H1 (cell line): Measurements from ENCODE around the gene HIPK2. TPM values are rescaled to one million over a fixed set of nuclear protein-coding genes. Genes with fewer than 3 reads are reported as not detected.

Experiments
- CTCF ChIA-PET: fragments of 300-600 bp; sonication (Branson Sonifier 250); formaldehyde crosslinking; loops from one replicate; lab custom pipeline; 2021; ENCODE audit not compliant: partially characterized antibody; lab: Charles Lee
- POLR2A ChIA-PET: fragments of 300-600 bp; sonication (Branson Sonifier 250); formaldehyde crosslinking; loops from one replicate; lab custom pipeline; 2021; ENCODE audit warnings: inconsistent platforms; ENCODE audit not compliant: partially characterized antibody; lab: Charles Lee
- DNase-seq, 2 experiments: peaks; one replicate each; pipeline versions ENCODE4 v3.0.0 to v3.0.0-alpha.2; 2010 to 2022; ENCODE audit warnings: low spot score in 2 of 2, low read depth in 1 of 2, mixed read lengths in 1 of 2
- FAIRE-seq: peaks from 2 replicates; lab custom pipeline; 2011; peaks lifted over from hg19 to GRCh38; lab: Jason Lieb, UNC
- H2AFZ ChIP-seq: 2 replicates; pipeline ENCODE4 v1.8.1; 2012; ENCODE audit warnings: low read length, inconsistent platforms
- H2AK5ac ChIP-seq: 2 replicates; pipeline ENCODE4 v1.6.1; 2013; ENCODE audit warnings: low read depth, low read length
- H2BK120ac ChIP-seq: replicated peaks from 2 replicates; pipeline ENCODE3; 2013; ENCODE audit warnings: low read depth, low read length, inconsistent platforms
- H2BK12ac ChIP-seq: 2 replicates; pipeline ENCODE4 v1.6.1; 2013; ENCODE audit warnings: low read depth, low read length
- H2BK15ac ChIP-seq: 2 replicates; pipeline ENCODE4 v1.6.1; 2013; ENCODE audit warnings: low read length
- H2BK20ac ChIP-seq: 2 replicates; pipeline ENCODE4 v1.6.1; 2013; ENCODE audit warnings: low read length
- H2BK5ac ChIP-seq: 2 replicates; pipeline ENCODE4 v1.6.1; 2013; ENCODE audit warnings: low read depth, low read length
- H3K14ac ChIP-seq: 2 replicates; pipeline ENCODE4 v1.6.1; 2013; ENCODE audit warnings: inconsistent platforms; ENCODE audit not compliant: insufficient read length
- H3K18ac ChIP-seq: 2 replicates; pipeline ENCODE4 v1.6.1; 2013; ENCODE audit warnings: low read length; ENCODE audit errors: extremely low read depth
- H3K23ac ChIP-seq: 2 replicates; pipeline ENCODE4 v1.6.1; 2013; ENCODE audit warnings: inconsistent platforms; ENCODE audit not compliant: insufficient read length
- H3K23me2 ChIP-seq: 2 replicates; pipeline ENCODE4 v1.6.1; 2013; ENCODE audit warnings: low read depth, low read length
- H3K27ac ChIP-seq: 2 replicates; pipeline ENCODE4 v1.6.1; 2011; ENCODE audit warnings: low read depth, low read length, inconsistent platforms
- H3K27me3 ChIP-seq, 4 experiments: replicated peaks in 1 of 4; 1 replicate in 1 of 4; 2 replicates in 3 of 4; pipeline versions ENCODE4 v1.6.1 to v1.8.1; 2011 to 2013; ENCODE audit warnings: low read length in 3 of 4, mild to moderate bottlenecking in 3 of 4, inconsistent platforms in 2 of 4, mixed read lengths in 2 of 4, moderate library complexity in 1 of 4; ENCODE audit not compliant: control insufficient read depth in 3 of 4, insufficient read depth in 3 of 4; ENCODE audit errors: extremely low read depth in 1 of 4
- H3K36me3 ChIP-seq, 4 experiments: 2 replicates each; pipeline versions ENCODE4 v1.6.1 to v1.8.1; 2011 to 2013; ENCODE audit warnings: mild to moderate bottlenecking in 4 of 4, low read length in 3 of 4, moderate library complexity in 2 of 4, control low read depth in 1 of 4, inconsistent platforms in 1 of 4; ENCODE audit not compliant: insufficient read depth in 4 of 4, control insufficient read depth in 2 of 4
- H3K4ac ChIP-seq: replicated peaks from 2 replicates; pipeline ENCODE3; 2013; ENCODE audit warnings: low read length, low read depth, mixed read lengths, inconsistent platforms; ENCODE audit not compliant: insufficient read length
- H3K4me1 ChIP-seq, 4 experiments: replicated peaks in 1 of 4; 1 replicate in 1 of 4; 2 replicates in 3 of 4; pipeline versions ENCODE4 v1.6.1 to v1.8.1; 2011 to 2013; ENCODE audit warnings: low read length in 3 of 4, inconsistent platforms in 2 of 4, mixed read lengths in 1 of 4; ENCODE audit not compliant: insufficient read depth in 4 of 4, control insufficient read depth in 3 of 4
- H3K4me2 ChIP-seq, 2 experiments: 2 replicates each; pipeline versions ENCODE4 v1.6.1 to v1.8.1; 2011 to 2013; ENCODE audit warnings: low read depth in 2 of 2, low read length in 2 of 2, control low read depth in 1 of 2, inconsistent platforms in 1 of 2, mild to moderate bottlenecking in 1 of 2; ENCODE audit not compliant: insufficient read depth in 1 of 2
- H3K4me3 ChIP-seq, 4 experiments: fragments of 200-600, 300-600 bp in 1 of 4; sonication (generic), shearing (Covaris generic), sonication (Bioruptor Twin) in 1 of 4; 2 replicates each; pipeline versions ENCODE4 v1.5.1 to v1.8.1; 2011 to 2016; ENCODE audit warnings: low read length in 4 of 4, low read depth in 3 of 4, control low read depth in 2 of 4, inconsistent platforms in 2 of 4, mild to moderate bottlenecking in 2 of 4, mixed read lengths in 1 of 4, moderate library complexity in 1 of 4; ENCODE audit not compliant: insufficient read depth in 2 of 4; ENCODE audit errors: extremely low read depth in 1 of 4
- H3K56ac ChIP-seq: replicated peaks from 2 replicates; pipeline ENCODE3; 2013; ENCODE audit warnings: low read depth, mild to moderate bottlenecking, mixed read lengths, low read length, inconsistent platforms; ENCODE audit not compliant: insufficient read length
- H3K79me1 ChIP-seq: 2 replicates; pipeline ENCODE4 v1.6.1; 2013; ENCODE audit warnings: low read depth, low read length, control low read depth
- H3K79me2 ChIP-seq, 2 experiments: 2 replicates each; pipeline versions ENCODE4 v1.6.1 to v1.8.1; 2012 to 2013; ENCODE audit warnings: low read length in 2 of 2, mild to moderate bottlenecking in 2 of 2, inconsistent platforms in 1 of 2; ENCODE audit not compliant: insufficient read depth in 2 of 2, control insufficient read depth in 1 of 2
- H3K9ac ChIP-seq, 4 experiments: replicated peaks in 1 of 4; 1 replicate in 1 of 4; 2 replicates in 3 of 4; pipeline versions ENCODE4 v1.6.1 to v1.8.1; 2011 to 2013; ENCODE audit warnings: low read depth in 3 of 4, low read length in 3 of 4, control low read depth in 2 of 4, mild to moderate bottlenecking in 2 of 4, moderate library complexity in 2 of 4, inconsistent platforms in 1 of 4; ENCODE audit errors: extremely low read depth in 1 of 4
- H3K9me3 ChIP-seq, 2 experiments: 2 replicates each; pipeline versions ENCODE4 v1.6.1 to v1.8.1; 2012 to 2013; ENCODE audit warnings: mild to moderate bottlenecking in 2 of 2, moderate library complexity in 2 of 2, control low read depth in 1 of 2, inconsistent platforms in 1 of 2, low read depth in 1 of 2, low read length in 1 of 2, mixed read lengths in 1 of 2; ENCODE audit not compliant: insufficient read depth in 2 of 2
- H4K20me1 ChIP-seq, 2 experiments: replicated peaks in 1 of 2; 2 replicates each; pipeline versions ENCODE3 to v1.8.1; 2011 to 2013; ENCODE audit warnings: inconsistent platforms in 2 of 2, low read length in 2 of 2, mild to moderate bottlenecking in 1 of 2; ENCODE audit not compliant: insufficient read depth in 2 of 2, control insufficient read depth in 1 of 2
- H4K5ac ChIP-seq: 2 replicates; pipeline ENCODE4 v1.6.1; 2013; ENCODE audit warnings: low read length, low read depth, mixed read lengths, inconsistent platforms; ENCODE audit not compliant: insufficient read length
- H4K8ac ChIP-seq: 2 replicates; pipeline ENCODE4 v1.8.0; 2013; ENCODE audit warnings: mild to moderate bottlenecking, moderate library complexity, low read length, inconsistent platforms; ENCODE audit not compliant: insufficient read depth; ENCODE audit errors: extremely low read depth
- H4K91ac ChIP-seq: replicated peaks from 2 replicates; pipeline ENCODE3; 2013; ENCODE audit warnings: low read length, mixed read lengths, inconsistent platforms; ENCODE audit not compliant: insufficient read length
- ASH2L ChIP-seq: fragments of 200-600, 300-600 bp; sonication (generic); IDR thresholded peaks from one replicate; pipeline ENCODE4 v1.7.1; 2017; ENCODE audit warnings: low read length
- CHD1 ChIP-seq: IDR thresholded peaks from 2 replicates; pipeline ENCODE4 v1.6.1; 2012; ENCODE audit warnings: low read depth, low read length, improper control_type of control experiment
- FOSL1 ChIP-seq: IDR thresholded peaks from 2 replicates; pipeline ENCODE4 v1.6.1; 2011; ENCODE audit warnings: mild to moderate bottlenecking, low read depth, low read length, moderate library complexity; ENCODE audit not compliant: insufficient read depth
- JUN ChIP-seq: IDR thresholded peaks from 2 replicates; pipeline ENCODE4 v1.6.1; 2011; ENCODE audit warnings: low read depth, mild to moderate bottlenecking, improper control_type of control experiment, low read length
- SUZ12 ChIP-seq: fragments of 200-600 bp; sonication (generic); IDR thresholded peaks from 2 replicates; pipeline ENCODE4 v1.6.1; 2012; ENCODE audit warnings: mild to moderate bottlenecking, inconsistent platforms, low read length, moderate library complexity, mixed read lengths
- WGBS, 2 experiments: shearing (Covaris generic) in 1 of 2; methylation state at CpG; one replicate each; pipeline versions ENCODE4 v1.1.6 to v1.1.7; 2013 to 2015; ENCODE audit warnings: low lambda C conversion rate in 2 of 2, mixed read lengths in 2 of 2, inconsistent platforms in 1 of 2, low coverage in 1 of 2, missing lambda C conversion rate in 1 of 2; ENCODE audit not compliant: insufficient replicate concordance in 2 of 2, insufficient coverage in 1 of 2, insufficient read length in 1 of 2; ENCODE audit errors: extremely low coverage in 1 of 2, missing lambda C conversion rate in 1 of 2; 5-methylcytosine and 5-hydroxymethylcytosine counted together
- polyA plus RNA-seq, 7 experiments: library from polyadenylated mRNA; depleted of rRNA in 3 of 7; stranded (reverse) in 5 of 7; unstranded in 2 of 7; fragments of >200 nt in 5 of 7; fragments of 200-250 nt in 2 of 7; gene quantifications; 1 replicate in 5 of 7; 2 replicates in 1 of 7; 4 replicates in 1 of 7; pipeline versions ENCODE4 v1.2.1 to v1.2.3, GENCODE V29; 2011 to 2013; ENCODE audit warnings: missing spikeins in 2 of 7, mixed read lengths in 2 of 7
- total RNA-seq: library from RNA; stranded (reverse); fragmentation: NEBNext Ultra II Directional; extraction: Animal tissue kit (Norgen Biotek cat#: 25700); gene quantifications from 2 replicates; pipeline ENCODE4 v1.2.1, GENCODE V29; 2021

The HIPK2 gene
- total and polyA plus RNA-seq, 2 of the 8 experiments (the other 6 are each of a cell fraction or from before 2014, with no cell fraction given) = 8.3 to 24.3 TPM

- Histone ChIP-seq H3K56ac (no peak overlapping the region), H3K79me1 (no peaks in the 10 kb centered on the region), H3K27ac (no peak overlapping the region), H2BK120ac (no peak overlapping the region), H3K9ac (no peak overlapping the region), H2BK5ac (no peak overlapping the region), H2BK15ac (no peak overlapping the region), H4K20me1 (peaks cover 0 to 2% of the 10 kb centered on the region in 2 experiments), H3K9me3 (no peaks in the 10 kb centered on the region), H3K4me1 (peaks cover 0 to 7% (median 3%) of the 10 kb centered on the region in 4 experiments; a peak in 4 of 7 replicates), H3K23ac (no peak overlapping the region), H4K91ac (no peak overlapping the region), H3K4me2 (no peak overlapping the region), H3K36me3 (no peaks in the 10 kb centered on the region), H3K79me2 (no peaks in the 10 kb centered on the region; a peak in 1 of 4 replicates), H4K5ac (no peak overlapping the region), H3K23me2 (no peaks in the 10 kb centered on the region), H4K8ac (no peak overlapping the region), H2AK5ac (no peak overlapping the region), H3K4me3 (no peak overlapping the region), H2AFZ (no peak overlapping the region), H3K18ac (no peak overlapping the region), H2BK20ac (no peak overlapping the region)
- no peak for DNase-seq
- CTCF ChIA-PET = interaction anchor here (0.9 to 4.6 kb wide), 6 partner anchors 12 to 75 kb away, joined by 3 to 31 read pairs (median 7); no protein-coding TSS in a partner anchor
- 70% methylated on average over 8 of the region's 8 CpGs; no CpG with 5 or more reads in 1 of the 2 experiments for WGBS, 2 experiments
- FAIRE-seq = no peak
- TF ChIP-seq JUN (no peak), FOSL1 (no peak), ASH2L (no peak), CHD1 (no peak), SUZ12 (no peak)
- TF ChIP-seq, all 59 proteins: peak for 0
- Histone ChIP-seq H2BK12ac (no peak overlapping the region), H3K14ac (no peak overlapping the region), H3K4ac (no peak overlapping the region), H3K27me3 (no peaks in the 10 kb centered on the region)
- POLR2A ChIA-PET = interaction anchor here (1.2 to 1.6 kb wide), 2 partner anchors 10 to 13 kb away, joined by 4 to 6 read pairs; no protein-coding TSS in a partner anchor
Measured at GRCh38 chr7:139674752-139675126, 103.1 kb downstream of the HIPK2 start.
